IPS DF 19.7 (cell line): ENCODE measurements around the gene TUSC2.
"Not testable (repeated sequence)": the region's sequence is repeated elsewhere in the genome, so short reads cannot be mapped to it uniquely, and the experiment has no call there.

Experiments used
- DNase-seq: peaks from one replicate; pipeline ENCODE4 v3.0.0-alpha.2; 2013; ENCODE audit warnings: low read depth, low spot score

Gene TUSC2

GRCh38 chr3:50294492-50295403 lies 33.3 kb downstream of the TUSC2 start:
- no peak for DNase-seq

GRCh38 chr3:50294089-50294488 lies 33.9 kb downstream of the TUSC2 start:
- DNase-seq, result no peak

GRCh38 chr3:50293079-50293801 lies 34.8 kb downstream of the TUSC2 start:
- DNase-seq, result no peak

- peak; percentile 94 for DNase-seq
Measured at GRCh38 chr3:50292159-50293078, 35.6 kb downstream of the TUSC2 start, which contains the start of gene IFRD2. Gene IFRD2, minus strand, starts transcription at chr3:50292429. Its CDS starts 155 bp downstream, at chr3:50292274.

- DNase-seq, result no peak
Measured at GRCh38 chr3:50290161-50290641, 37.8 kb downstream of the TUSC2 start.

- no peak for DNase-seq
Measured at GRCh38 chr3:50289130-50289529, 38.9 kb downstream of the TUSC2 start.

- DNase-seq, result no peak
Measured at GRCh38 chr3:50288387-50289007, 39.5 kb downstream of the TUSC2 start.

- no peak for DNase-seq
Measured at GRCh38 chr3:50287262-50287661, 40.8 kb downstream of the TUSC2 start.

GRCh38 chr3:50286322-50287227 lies 41.4 kb downstream of the TUSC2 start:
- no peak for DNase-seq

GRCh38 chr3:50284121-50284520 lies 43.9 kb downstream of the TUSC2 start:
- DNase-seq, result not testable (repeated sequence)

- no peak for DNase-seq
Measured at GRCh38 chr3:50279255-50280016, 48.6 kb downstream of the TUSC2 start.

GRCh38 chr3:50278880-50279224 lies 49.2 kb downstream of the TUSC2 start, which contains the start of gene LSMEM2:
Gene LSMEM2, plus strand, starts transcription at chr3:50279087. Its CDS starts 27 bp downstream, at chr3:50279114.
- no peak for DNase-seq

GRCh38 chr3:50278123-50278879 lies 49.7 kb downstream of the TUSC2 start:
- no peak for DNase-seq

- no peak for DNase-seq
Measured at GRCh38 chr3:50276762-50277101, 51.3 kb downstream of the TUSC2 start.

GRCh38 chr3:50275996-50276761 lies 51.8 kb downstream of the TUSC2 start:
- no peak for DNase-seq

GRCh38 chr3:50275141-50275995 lies 52.7 kb downstream of the TUSC2 start:
- no peak for DNase-seq
